T follicular helper cell (primary cell): ENCODE results near the gene MT1H.
"Not testable (repeated sequence)": the region's sequence is repeated elsewhere in the genome, so short reads cannot be mapped to it uniquely, and the experiment has no call there.

Experiments
- DNase-seq: peaks from one replicate; pipeline ENCODE4 v3.0.0-alpha.2; 2020; ENCODE audit warnings: low read depth
- total RNA-seq, 2 experiments: gene quantifications; one replicate each; lab custom pipeline; 2026; lab: John Stamatoyannopoulos, UW

MT1H gene
- total RNA-seq = 0 to 0.04 reads per million in 2 experiments

DNA sequence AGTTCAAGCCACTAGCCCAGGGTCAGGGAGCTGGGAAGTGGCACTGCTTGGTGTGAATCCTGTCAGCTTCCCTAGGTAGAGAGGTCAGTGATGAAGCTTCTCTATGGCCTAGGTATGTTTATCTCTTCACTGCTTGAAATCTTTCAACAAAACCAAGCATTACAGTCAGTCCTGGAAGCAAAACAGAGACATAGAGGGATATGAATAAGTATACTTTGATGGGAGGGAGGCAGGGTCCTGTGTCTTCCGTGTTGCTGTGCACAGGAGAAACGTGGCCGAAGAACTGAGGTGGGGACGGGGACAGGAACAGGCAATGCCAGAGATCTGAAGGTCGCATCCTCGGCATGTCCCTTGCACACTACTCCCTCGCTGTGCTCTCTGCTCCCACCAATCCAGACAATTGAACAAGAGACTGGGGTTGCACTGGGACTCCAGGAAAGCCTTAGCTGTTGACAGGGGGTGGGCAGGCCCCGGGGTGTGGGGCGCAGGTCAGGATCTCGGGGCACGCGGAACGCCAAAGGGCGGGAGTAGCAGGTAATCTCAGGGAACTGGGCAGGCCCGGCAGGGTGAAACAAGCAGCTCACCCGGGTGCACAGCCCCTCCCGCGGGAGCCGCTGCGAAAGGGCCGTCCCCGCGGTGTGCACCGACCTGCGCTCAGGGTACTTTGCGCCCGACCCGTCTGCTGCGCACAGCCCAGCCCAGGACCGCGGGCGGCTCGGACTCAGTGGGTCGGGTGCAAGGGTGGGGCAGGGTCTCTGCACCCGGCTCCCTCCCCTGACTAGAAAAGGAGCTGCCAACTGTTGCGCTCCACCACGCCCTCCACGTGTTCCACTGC, at the start of gene MT1H:
Gene MT1H (plus strand): TSS at position 810 of the 835 bp plus-strand sequence. CDS start 71 bp downstream, outside the sequence.
- no peak for DNase-seq

DNA sequence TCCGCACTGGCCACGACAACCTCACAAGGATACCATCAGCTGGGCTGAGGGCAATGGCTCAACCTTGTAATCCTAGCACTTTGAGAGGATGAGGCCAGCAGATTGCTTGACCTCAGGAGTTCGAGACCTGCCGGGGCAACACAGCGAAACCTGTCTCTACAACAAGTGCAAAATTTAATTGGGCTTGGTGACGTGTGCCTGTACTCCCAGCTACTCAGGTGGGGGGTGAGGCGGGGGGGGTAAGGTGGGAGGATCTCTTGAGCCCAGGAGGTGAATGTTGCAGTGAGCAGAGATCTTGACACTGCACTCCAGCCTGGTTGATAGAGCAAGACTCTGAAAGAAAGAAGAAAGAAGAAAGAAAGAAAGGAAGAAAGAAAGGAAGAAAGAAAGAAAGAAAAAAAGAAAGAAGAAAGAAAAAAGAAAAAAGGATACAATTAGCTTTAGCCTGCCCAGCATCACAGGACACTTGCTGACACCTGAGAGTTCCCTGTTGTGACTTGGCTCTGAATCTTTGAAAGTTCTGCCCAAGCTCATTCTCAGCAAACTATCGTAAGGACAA, 49.2 kb upstream of the MT1H start:
- no peak for DNase-seq

DNA sequence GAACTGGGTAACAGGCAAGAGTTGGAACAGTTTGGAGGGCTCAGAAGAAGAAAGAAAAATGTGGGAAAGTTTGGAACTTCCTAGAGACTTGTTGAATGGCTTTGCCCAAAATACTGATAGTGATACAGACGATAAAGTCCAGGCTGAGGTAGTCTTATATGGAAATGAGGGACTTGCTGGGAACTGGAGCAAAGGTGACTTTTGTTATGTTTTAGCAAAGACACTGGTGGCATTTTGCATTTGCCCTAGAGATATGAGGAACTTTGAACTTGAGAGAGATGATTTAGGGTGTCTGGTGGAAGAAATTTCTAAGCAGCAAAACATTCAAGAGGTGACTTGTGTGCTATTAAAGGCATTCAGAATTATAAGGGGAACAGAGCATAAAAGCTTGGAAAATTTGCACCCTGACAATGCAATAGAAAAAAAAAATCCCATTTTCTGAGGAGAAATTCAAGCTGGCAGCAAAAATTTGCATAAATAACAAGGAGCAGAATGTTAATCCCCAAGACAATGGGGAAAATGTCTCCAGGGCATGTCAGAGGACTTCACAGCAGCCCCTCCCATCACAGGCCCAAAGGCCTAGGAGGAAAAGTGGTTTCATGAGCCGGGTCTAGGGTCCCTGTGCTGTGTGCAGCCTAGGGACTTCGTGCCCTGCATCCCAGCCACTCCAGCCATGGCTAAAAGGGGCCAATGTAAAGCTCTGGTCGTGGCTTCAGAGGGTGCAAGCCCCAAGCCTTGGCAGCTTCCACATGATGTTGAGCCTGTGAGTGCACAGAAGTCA, 47.8 kb upstream of the MT1H start:
- not testable (repeated sequence) for DNase-seq

DNA sequence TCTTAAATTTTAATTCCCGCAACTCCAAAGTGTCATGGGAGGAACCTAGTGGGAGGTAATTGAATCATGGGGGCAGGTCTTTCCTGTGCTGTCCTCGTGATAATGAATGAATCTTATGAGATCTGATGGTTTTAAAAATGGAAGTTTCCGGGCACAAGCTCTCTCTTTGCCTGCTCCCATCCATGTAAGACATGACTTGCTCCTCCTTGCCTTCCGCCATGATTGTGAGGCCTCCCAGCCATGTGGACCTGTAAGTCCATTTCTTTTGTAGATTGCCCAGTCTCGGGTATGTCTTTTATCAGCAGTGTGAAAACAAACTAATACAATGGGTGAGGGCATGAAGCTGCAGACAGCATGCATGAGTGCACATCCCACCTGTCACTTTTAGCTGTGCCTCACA, 46.4 kb upstream of the MT1H start:
- DNase-seq = not testable (repeated sequence)

DNA sequence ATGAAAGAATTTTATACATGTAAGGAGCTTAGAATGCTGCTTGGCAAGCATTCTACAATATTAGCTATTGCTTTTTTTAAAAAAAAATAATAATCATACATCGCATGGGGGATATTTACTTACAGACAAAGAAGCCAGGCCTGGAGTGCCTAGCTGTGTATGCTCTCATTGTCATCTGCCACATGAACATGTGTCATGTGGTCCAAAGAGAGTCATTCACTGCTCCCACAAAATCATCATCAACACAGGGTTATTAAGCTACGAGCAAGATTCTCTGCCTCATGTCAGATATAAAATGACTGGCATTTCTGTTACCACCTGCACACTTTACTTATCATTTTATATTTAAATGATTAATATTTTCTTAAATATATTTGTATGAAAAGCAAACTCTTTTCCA, 46.0 kb upstream of the MT1H start:
- DNase-seq = no peak

DNA sequence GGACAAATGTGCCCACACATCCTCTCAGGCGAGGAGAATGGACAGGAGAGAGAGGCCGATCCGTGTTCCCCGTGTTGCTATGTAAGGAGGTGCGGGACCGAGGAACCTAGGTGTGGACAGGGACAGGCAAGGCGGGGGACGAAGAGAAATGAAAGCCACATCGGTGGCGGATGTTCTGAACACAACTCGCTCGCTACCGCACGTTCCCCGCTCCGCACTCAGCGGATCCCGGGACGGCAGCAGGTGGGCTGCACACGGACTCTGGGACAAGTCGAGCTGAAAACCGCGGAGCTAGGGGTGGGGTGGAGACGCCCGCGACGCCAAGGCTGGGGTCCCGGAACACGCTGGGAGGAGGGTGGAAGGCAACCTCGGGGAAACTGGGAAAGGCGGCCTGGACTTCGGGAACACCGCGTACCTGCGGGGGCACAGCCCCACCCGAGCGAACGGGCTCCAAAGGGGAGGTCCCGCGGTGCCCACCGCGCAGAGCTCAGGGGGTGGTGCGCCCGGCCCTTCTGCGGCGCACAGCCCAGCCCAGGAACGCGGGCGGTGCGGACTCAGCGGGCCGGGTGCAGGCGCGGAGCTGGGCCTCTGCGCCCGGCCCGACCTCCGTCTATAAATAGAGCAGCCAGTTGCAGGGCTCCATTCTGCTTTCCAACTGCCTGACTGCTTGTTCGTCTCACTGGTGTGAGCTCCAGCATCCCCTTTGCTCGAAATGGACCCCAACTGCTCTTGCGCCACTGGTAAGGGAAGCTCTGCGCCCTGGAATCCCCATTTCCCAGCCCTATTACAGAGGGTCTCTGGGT, 44.3 kb upstream of the MT1H start, which contains the start of gene MT1E:
Gene MT1E (plus strand): TSS at position 642 of the 803 bp plus-strand sequence. CDS start 71 bp downstream, at position 713.
- DNase-seq = no peak

DNA sequence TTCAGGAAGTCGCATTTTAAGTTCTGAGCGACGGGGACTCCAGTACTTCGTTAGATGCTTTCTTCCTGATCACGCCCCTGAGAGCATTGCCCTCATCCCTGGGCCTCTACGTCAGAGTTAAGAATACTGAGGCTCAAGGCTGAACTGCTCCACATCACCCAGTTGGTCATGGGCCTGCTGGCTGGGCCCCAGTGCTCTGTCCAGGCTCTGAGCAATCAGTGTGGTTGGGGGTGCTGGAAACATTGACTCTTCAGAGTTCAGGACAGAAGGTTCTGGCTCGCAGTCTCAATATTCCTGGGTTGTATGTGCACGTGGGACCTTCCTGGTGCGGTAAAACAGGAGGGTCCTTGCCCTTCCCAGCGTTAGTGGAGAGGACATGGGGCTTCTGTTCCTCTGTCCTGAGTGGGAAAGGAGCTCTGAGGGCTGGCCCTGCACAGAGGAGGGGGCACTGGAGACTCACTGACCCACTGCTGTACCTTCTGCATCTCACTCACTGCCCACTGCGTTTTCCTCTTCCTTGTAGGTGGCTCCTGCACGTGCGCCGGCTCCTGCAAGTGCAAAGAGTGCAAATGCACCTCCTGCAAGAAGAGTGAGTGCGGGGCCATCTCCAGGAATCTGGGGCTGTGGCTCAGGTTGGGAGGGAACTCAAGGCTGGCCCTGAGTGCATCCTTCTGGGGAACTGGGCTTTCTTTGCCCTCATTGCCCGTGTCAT, 43.5 kb upstream of the MT1H start:
- DNase-seq = no peak

DNA sequence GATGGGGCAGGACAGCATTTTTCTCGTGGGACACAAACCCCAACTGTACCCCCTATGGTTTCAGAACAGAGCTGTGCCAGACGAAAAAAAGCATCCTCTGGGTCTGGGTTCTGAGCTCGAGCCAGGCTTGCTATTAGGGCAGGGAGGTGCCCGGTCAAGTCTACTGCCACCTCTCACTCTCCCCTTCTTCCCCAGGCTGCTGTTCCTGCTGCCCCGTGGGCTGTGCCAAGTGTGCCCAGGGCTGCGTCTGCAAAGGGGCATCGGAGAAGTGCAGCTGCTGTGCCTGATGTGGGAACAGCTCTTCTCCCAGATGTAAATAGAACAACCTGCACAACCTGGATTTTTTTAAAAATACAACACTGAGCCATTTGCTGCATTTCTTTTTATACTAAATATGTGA, 42.9 kb upstream of the MT1H start:
- DNase-seq = no peak

DNA sequence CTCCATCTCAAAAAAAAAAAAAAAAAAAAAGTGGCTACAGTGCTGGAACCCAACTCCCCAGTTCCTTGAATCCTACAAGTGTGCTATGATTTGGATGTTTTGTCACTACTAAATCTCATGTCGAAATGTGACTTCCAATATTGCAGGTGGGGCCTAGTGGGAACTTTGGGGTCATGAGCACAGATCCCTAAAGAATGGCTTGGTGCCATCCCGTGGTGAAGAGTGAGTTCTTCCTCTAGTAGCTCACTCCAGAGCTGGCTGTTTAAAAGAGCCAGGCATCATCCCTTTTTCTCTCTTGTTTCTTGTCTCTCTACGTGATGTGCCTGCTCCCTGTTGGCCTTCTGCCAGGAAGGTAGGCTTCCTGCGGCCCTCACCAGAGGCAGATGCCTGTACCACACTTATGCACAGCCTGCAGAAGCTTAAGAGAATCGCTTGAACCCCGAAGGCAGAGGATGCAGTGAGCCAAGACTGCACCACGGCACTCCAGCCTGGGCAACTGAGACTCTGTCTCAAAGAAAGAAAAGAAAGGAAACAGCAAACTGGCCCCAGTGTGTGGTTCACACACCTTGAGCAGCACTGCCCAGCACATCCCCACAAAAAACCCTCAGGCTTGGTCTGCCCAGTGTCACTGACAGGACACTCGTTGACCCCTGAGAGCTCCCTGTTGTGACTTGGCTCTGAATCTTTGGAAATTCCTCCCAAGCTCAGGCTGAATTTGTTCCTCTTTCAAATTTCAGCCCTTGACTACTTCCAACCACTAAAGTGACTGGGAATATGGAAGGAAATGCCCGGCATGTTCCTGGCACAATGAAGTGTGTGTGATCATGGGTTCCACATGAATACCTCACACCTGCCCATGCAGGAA, 40.9 kb upstream of the MT1H start:
- no peak for DNase-seq

DNA sequence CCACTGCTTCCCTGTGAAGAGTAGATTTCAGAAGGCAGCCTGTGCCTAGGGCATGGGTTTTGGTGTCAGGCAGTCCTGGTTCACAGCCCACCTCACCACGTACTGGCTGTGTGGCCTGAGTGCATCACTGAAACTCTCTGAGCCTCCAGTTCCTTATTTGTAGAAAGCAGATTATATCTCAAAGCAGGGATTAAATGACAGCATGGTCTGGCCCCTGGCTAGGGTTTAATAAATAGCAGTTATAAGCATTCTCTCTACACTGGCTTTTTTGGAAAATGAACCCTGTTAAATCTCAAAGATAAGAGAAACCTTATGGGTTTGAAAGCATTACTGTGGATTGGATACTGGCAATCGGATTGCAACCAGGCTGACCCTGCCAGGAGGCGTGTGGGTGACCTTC, 40.1 kb upstream of the MT1H start:
- no peak for DNase-seq

DNA sequence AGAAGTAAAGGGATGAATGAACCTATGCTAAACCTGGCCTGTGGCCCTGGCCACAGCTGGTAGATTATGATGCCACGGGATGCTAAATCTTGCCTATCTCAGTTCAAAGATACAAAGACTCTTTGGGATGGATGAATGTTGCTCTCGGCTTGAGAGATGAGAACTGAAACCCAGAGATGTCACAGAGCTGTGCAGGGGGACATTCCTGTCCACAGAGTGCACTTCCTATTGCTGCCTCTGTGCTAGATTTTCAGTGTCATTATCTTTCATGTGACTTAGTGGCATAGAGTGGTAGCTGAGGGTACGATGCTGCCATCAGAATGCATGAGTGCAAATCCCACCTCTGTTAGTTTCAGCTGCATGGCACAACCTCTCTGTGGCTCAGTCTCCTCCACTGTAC, 39.5 kb upstream of the MT1H start:
- no peak for DNase-seq

DNA sequence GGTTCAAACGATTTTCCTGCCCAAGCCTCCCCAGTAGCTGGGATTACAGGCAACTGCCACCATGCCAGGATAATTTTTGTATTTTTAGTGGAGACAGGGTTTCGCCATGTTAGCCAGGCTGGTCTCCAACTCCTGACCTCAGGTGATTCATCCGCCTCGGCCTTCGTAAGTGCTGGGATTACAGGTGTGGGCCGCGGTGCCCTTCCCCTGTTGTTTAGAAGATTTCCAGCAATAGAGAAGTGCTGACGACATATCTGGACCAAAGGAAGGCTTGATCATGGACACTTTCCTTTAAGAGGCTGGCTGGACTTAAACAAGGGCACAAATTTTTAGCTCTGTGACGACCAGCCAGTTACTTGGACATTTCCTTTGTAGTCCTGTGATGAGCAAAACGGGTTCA, 38.4 kb upstream of the MT1H start:
- DNase-seq = no peak

DNA sequence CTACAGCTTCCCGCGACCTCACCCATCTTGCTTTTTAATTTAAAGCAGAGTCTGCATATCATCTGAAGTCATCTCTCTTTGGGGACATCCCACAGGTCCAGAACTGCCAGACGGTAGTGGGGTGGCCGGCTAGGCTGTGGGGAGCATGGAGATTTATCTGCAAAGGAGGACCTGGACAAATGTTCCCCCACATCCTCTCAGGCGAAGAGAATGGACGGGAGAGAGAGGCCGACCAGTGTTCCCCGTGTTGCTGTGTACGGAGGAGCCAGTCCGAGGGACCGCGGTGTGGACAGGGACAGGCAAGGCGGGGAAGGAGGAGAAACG, 37.8 kb upstream of the MT1H start:
- no peak for DNase-seq

DNA sequence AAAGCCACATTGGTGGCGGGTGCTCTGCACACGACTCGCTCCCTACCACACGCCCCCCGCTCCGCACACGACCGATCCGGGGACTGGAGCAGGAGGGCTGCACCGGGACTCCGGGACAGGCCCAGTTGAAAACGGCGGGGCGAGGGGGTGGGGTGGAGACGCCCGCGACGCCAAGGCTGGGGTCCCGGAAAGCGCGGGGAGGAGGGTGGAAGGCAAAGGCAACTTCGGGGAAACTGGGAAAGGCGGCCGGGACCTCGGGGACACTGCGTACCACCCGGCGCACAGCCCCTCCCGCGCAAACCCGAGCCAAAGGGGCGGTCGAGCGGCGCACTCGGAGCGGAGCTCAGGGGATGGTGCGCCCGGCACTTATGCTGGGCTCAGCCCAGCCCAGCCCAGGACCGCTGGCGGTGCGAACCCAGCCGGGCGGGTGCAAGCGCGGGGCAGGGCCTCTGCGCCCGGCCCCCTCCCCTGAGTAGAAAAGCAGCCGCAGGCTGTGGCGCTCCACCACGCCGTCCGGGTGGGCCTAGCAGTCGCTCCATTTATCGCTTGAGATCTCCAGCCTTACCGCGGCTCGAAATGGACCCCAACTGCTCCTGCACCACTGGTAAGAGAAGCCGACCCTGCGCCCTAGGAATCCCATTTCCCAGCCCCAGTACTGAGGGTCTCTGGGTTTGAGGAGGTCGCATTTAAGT, 37.3 kb upstream of the MT1H start, which contains the start of gene MT1M:
Gene MT1M (plus strand): TSS at position 504 of the 692 bp plus-strand sequence. CDS start 73 bp downstream, at position 577.
- no peak for DNase-seq

DNA sequence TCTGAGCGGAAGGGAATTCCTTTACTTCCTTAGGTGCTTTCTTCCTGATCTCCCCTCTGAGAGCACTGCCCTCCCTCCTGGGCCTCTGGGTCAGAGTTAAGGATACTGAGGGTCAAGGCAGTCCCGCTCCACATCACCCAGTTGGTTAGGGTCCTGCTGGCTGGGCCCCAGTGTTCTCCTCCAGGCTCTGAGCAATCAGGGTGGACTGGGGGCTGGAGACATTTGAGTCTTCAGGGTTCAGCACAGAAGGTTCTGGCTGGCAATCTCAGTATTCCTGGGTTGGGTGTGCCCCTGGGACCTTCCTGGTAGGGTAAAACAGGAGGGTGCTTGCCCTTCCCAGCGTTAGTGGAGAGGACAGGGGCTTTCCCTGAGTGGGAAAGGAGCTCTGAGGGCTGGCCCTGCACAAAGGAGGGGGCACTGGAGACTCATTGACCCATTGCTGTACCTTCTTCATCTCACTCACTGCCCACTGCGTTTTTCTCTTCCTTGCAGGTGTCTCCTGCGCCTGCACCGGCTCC, 36.7 kb upstream of the MT1H start:
- no peak for DNase-seq

DNA sequence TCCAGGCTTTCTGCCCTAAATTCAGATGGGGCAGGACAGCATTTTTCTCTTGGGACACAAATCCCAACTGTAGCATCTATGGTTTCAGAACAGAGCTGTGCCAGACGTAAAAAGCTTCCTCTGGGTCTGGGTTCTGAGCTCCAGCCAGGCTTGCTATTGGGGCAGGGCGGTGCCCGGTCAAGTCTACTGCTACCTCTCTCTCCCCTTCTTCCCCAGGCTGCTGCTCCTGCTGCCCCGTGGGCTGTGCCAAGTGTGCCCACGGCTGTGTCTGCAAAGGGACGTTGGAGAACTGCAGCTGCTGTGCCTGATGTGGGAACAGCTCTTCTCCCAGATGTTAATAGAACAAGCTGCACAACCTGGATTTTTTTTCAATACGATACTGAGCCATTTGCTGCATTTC, 36.1 kb upstream of the MT1H start:
- DNase-seq = no peak

DNA sequence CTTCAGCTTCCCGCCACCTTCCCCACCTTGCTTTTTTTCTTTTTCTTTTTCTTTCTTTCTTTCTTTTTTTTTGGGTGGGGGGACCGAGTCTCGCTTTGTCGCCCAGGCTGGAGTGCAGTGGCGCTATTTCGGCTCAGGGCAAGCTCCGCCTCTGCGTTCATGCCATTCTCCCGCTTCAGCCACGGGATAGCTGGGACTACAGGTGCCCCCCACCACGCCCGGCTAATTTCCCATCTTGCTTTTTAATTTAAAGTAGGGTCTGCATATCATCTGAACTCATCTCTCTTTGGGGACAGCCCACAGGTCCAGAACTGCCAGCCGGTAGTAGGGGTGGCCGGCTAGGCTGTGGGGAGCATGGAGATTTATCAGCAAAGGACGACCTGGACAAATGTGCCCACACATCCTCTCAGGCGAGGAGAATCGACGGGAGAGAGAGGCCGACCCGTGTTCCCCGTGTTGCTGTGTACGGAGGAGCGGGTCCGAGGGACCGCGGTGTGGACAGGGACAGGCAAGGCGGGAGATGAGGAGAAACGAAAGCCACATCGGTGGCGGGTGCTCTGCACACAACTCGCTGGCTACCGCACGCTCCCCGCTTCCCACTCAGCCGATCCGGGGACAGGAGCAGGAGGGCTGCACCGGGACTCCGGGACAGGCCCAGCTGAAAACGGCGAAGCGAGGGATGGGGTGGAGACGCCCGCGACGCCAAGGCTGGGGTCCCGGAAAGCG, 34.7 kb upstream of the MT1H start:
- DNase-seq = no peak

DNA sequence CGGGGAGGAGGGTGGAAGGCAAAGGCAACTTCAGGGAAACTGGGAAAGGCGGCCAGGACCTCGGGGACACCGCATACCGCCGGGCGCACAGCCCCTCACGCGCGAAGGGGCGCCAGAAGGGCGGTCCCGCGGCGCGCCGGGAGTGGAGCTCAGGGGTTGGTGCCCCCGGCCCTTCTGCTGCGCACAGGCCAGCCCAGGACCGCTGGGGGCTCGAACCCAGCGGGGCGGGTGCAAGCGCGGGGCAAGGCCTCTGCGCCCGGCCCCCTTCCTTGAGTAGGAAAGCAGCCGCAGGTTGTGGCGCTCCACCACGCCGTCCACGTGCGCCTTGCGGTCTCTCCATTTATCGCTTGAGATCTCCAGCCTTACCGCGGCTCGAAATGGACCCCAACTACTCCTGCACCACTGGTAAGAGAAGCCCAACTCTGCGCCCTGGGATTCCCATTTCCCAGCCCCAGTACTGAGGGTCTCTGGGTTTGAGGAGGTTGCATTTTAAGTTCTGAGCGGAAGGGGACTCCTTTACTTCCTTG, 34.1 kb upstream of the MT1H start:
- no peak for DNase-seq
